HepG2 (cell line): Measurements from ENCODE around the gene CDK18. TPM values are rescaled to one million over a fixed set of nuclear protein-coding genes. Genes with fewer than 3 reads are reported as not detected.

Experiments
- ATAC-seq: fragments of 200-7000 bp; cut with Tn5 transposase; 3 replicates; pipeline ENCODE4 v1.9.1; 2020; ENCODE audit warnings: mild to moderate bottlenecking, moderate library complexity
- BruUV-seq: library from RNA; stranded (reverse); fragments of 400-500 nt; replicated peaks from 2 replicates; lab custom pipeline; 2021; lab: Mats Ljungman, UMichigan
- CTCF ChIA-PET: fragments of 300-600 bp; formaldehyde crosslinking; extraction: SDS; loops from one replicate; lab custom pipeline; 2021; ENCODE audit warnings: low total read pairs, inconsistent platforms, low intra/inter-chr PET ratio; lab: Yijun Ruan, JAX
- POLR2A ChIA-PET: fragments of 350-600 bp; sonication (Branson Sonifier 250); formaldehyde crosslinking; loops from one replicate; lab custom pipeline; 2020; ENCODE audit warnings: antibody characterized with exemption, inconsistent platforms; lab: Yijun Ruan, JAX
- DNase-seq: peaks from one replicate; pipeline ENCODE4 v3.0.0-alpha.2; 2015; ENCODE audit warnings: low spot score
- FAIRE-seq: peaks from 3 replicates; lab custom pipeline; 2011; peaks lifted over from hg19 to GRCh38; lab: Jason Lieb, UNC
- H2AFZ ChIP-seq: one replicate; pipeline ENCODE4 v1.6.1; 2011; ENCODE audit warnings: low read length, inconsistent platforms
- H3K27ac ChIP-seq: fragments of 300-600 bp; 3 replicates; pipeline ENCODE4 v1.8.0; 2011; ENCODE audit warnings: mixed run types, mild to moderate bottlenecking, mixed read lengths, low read length, inconsistent platforms; ENCODE audit not compliant: insufficient read depth; ENCODE audit errors: extremely low read length
- H3K27me3 ChIP-seq, 2 experiments: fragments of 200-600 bp in 1 of 2; 2 replicates in 1 of 2; 3 replicates in 1 of 2; pipeline versions ENCODE4 v1.6.0 to v1.8.0; 2011; ENCODE audit warnings: low read length in 2 of 2, mild to moderate bottlenecking in 2 of 2, moderate library complexity in 2 of 2, inconsistent platforms in 1 of 2; ENCODE audit not compliant: insufficient read depth in 2 of 2, control insufficient read depth in 1 of 2
- H3K36me3 ChIP-seq, 2 experiments: fragments of 200-600 bp in 1 of 2; replicated peaks in 1 of 2; 2 replicates in 1 of 2; 3 replicates in 1 of 2; pipeline versions ENCODE4 v1.5.1 to v1.8.0; 2011; ENCODE audit warnings: low read length in 2 of 2, inconsistent platforms in 1 of 2; ENCODE audit not compliant: insufficient read depth in 2 of 2, control insufficient read depth in 1 of 2
- H3K4me1 ChIP-seq: 2 replicates; pipeline ENCODE4 v1.5.1; 2012; ENCODE audit warnings: low read length, inconsistent platforms; ENCODE audit not compliant: insufficient read depth
- H3K4me2 ChIP-seq: 2 replicates; pipeline ENCODE4 v1.6.0; 2011; ENCODE audit warnings: low read depth, low read length, inconsistent platforms
- H3K4me3 ChIP-seq, 3 experiments: fragments of 200-600 bp in 1 of 3; sonication (generic), shearing (Covaris generic) in 1 of 3; replicated peaks in 1 of 3; 2 replicates each; pipeline ENCODE4 v1.5.1; 2011 to 2016; ENCODE audit warnings: low read length in 3 of 3, inconsistent platforms in 2 of 3, low read depth in 2 of 3, mild to moderate bottlenecking in 2 of 3, control low read depth in 1 of 3, mixed read lengths in 1 of 3; ENCODE audit not compliant: insufficient read depth in 1 of 3
- H3K79me2 ChIP-seq: one replicate; pipeline ENCODE4 v1.6.1; 2011; ENCODE audit warnings: low read length, inconsistent platforms; ENCODE audit not compliant: insufficient read depth
- H3K9ac ChIP-seq: 2 replicates; pipeline ENCODE4 v1.6.0; 2011; ENCODE audit warnings: mild to moderate bottlenecking, low read depth, low read length, inconsistent platforms; ENCODE audit not compliant: insufficient read depth
- H3K9me3 ChIP-seq: 2 replicates; pipeline ENCODE4 v1.5.1; 2012; ENCODE audit warnings: mild to moderate bottlenecking, low read length
- H4K20me1 ChIP-seq: 2 replicates; pipeline ENCODE4 v1.6.0; 2011; ENCODE audit warnings: inconsistent platforms, mild to moderate bottlenecking, low read length, moderate library complexity; ENCODE audit not compliant: insufficient read depth
- ATF7 ChIP-seq, 2 experiments: fragments of 450-650 bp in 1 of 2; sonication (generic) in 1 of 2; formaldehyde crosslinking in 1 of 2; IDR thresholded peaks; 2 replicates each; pipeline versions ENCODE4 v1.4.0 to v1.6.1; 2016 to 2020; ENCODE audit warnings: antibody characterized with exemption in 1 of 2, mild to moderate bottlenecking in 1 of 2, missing genetic modification reagents in 1 of 2
- FOXP4 ChIP-seq: sonication (generic); formaldehyde crosslinking; IDR thresholded peaks from 2 replicates; pipeline ENCODE4 v1.4.0; 2020; ENCODE audit warnings: missing genetic modification reagents
- GTF3A ChIP-seq: sonication (generic); formaldehyde crosslinking; conservative IDR thresholded peaks from 2 replicates; pipeline ENCODE4 v1.4.0; 2020; ENCODE audit warnings: mild to moderate bottlenecking, missing genetic modification reagents
- HMG20A ChIP-seq: IDR thresholded peaks from 2 replicates; pipeline ENCODE4 v1.6.1; 2016; ENCODE audit warnings: borderline replicate concordance
- PHB2 ChIP-seq: fragments of 450-650 bp; IDR thresholded peaks from 2 replicates; pipeline ENCODE4 v1.6.1; 2018; ENCODE audit not compliant: partially characterized antibody
- RAD51 ChIP-seq: fragments of 450-650 bp; IDR thresholded peaks from 2 replicates; pipeline ENCODE4 v1.6.1; 2016; ENCODE audit warnings: borderline replicate concordance
- RARG ChIP-seq: sonication (generic); formaldehyde crosslinking; IDR thresholded peaks from 2 replicates; pipeline ENCODE4 v1.4.0; 2020; ENCODE audit warnings: low read depth, mild to moderate bottlenecking, missing genetic modification reagents
- RBAK ChIP-seq: sonication (generic); formaldehyde crosslinking; IDR thresholded peaks from 2 replicates; pipeline ENCODE4 v1.5.1; 2020; ENCODE audit warnings: mild to moderate bottlenecking, missing genetic modification reagents
- SNRNP70 ChIP-seq: fragments of 200-400 bp; formaldehyde crosslinking; IDR thresholded peaks from 2 replicates; pipeline ENCODE4 v1.6.1; 2017; ENCODE audit warnings: mild to moderate bottlenecking, low read depth, low read length, moderate library complexity
- SYNCRIP ChIP-seq: fragments of 200-400 bp; formaldehyde crosslinking; IDR thresholded peaks from 2 replicates; pipeline ENCODE4 v1.6.1; 2018; ENCODE audit warnings: mild to moderate bottlenecking, low read depth, low read length; ENCODE audit not compliant: insufficient read depth
- ZBTB44 ChIP-seq: sonication (generic); formaldehyde crosslinking; IDR thresholded peaks from 2 replicates; pipeline ENCODE4 v1.4.0; 2020; ENCODE audit warnings: missing genetic modification reagents
- ZNF431 ChIP-seq: sonication (generic); formaldehyde crosslinking; IDR thresholded peaks from 2 replicates; pipeline ENCODE4 v1.9.0; 2022; ENCODE audit warnings: missing genetic modification reagents, low read depth, mild to moderate bottlenecking, borderline replicate concordance
- ZNF550 ChIP-seq: sonication (generic); formaldehyde crosslinking; IDR thresholded peaks from 2 replicates; pipeline ENCODE4 v1.4.0; 2020; ENCODE audit warnings: mild to moderate bottlenecking, missing genetic modification reagents, borderline replicate concordance
- ZNF687 ChIP-seq: sonication (generic); formaldehyde crosslinking; IDR thresholded peaks from 2 replicates; pipeline ENCODE4 v1.5.1; 2020; ENCODE audit warnings: mild to moderate bottlenecking, missing genetic modification reagents, moderate library complexity
- WGBS: methylation state at CpG from one replicate; pipeline ENCODE4 v1.1.6; 2017; ENCODE audit warnings: low lambda C conversion rate; 5-methylcytosine and 5-hydroxymethylcytosine counted together
- in situ Hi-C: cut with HindIII; loops from 2 replicates; pipeline ENCODE4 v1.10.0; 2017; ENCODE audit warnings: low pct_unique_long_range_greater_than_20kb; ENCODE audit not compliant: extremely low pct_ligation_motif_present
- intact Hi-C: fragments of 100-400 bp; cut with micrococcal nuclease; formaldehyde crosslinking; loops from one replicate; pipeline ENCODE4 v1.10.0; 2022; ENCODE audit not compliant: unreplicated experiment
- polyA plus RNA-seq, 8 experiments: library from polyadenylated mRNA; depleted of rRNA in 3 of 8; stranded (reverse) in 7 of 8; unstranded in 1 of 8; fragments of >200 nt; fragmentation: Illumina TruSeq in 4 of 8; extraction: Trizol in 4 of 8; gene quantifications; 2 replicates each; pipeline versions ENCODE4 v1.2.1 to v1.2.3, GENCODE V29; 2011 to 2016; ENCODE audit warnings: low read depth in 4 of 8, missing spikeins in 1 of 8, mixed read lengths in 1 of 8; ENCODE audit not compliant: insufficient read depth in 1 of 8
- total RNA-seq, 5 experiments: library from RNA; depleted of rRNA; stranded (reverse); fragments of >200 nt; fragmentation: Illumina TruSeq; extraction: Trizol; gene quantifications; 2 replicates each; pipeline ENCODE4 v1.2.3, GENCODE V29; 2016; ENCODE audit warnings: low read depth in 1 of 5

CDK18 gene
- total and polyA plus RNA-seq, 2 of the 13 experiments (the other 11 are each of a cell fraction or from before 2014, with no cell fraction given): 6.4 to 38.8 TPM

- intact Hi-C loops (no loop called here), in situ Hi-C loops (loop anchor here (5.0 kb wide), 1 partner anchor 43 kb away; no protein-coding TSS in a partner anchor)
- Histone ChIP-seq H4K20me1 (no peaks in the 10 kb centered on the region), H3K27me3 (peaks cover 15 to 67% of the 10 kb centered on the region in 2 experiments), H3K36me3 (no peaks in the 10 kb centered on the region), H3K9me3 (no peaks in the 10 kb centered on the region), H3K4me2 (no peak overlapping the region), H3K9ac (no peak overlapping the region), H2AFZ (no peak overlapping the region), H3K4me3 (no peak overlapping the region), H3K4me1 (peaks cover 36% of the 10 kb centered on the region), H3K79me2 (no peaks in the 10 kb centered on the region), H3K27ac (no peak overlapping the region)
- ChIA-PET CTCF (no interaction called here), POLR2A (no interaction called here)
- TF ChIP-seq RARG (CRISPR knock-in tag) (no peak), ATF7 (IDR thresholded peaks at IDR 0.05) (no peak), ATF7 (CRISPR knock-in tag; IDR thresholded peaks at IDR 0.05) (no peak), ZBTB44 (CRISPR knock-in tag) (no peak), PHB2 (no peak), GTF3A (no peak), ZNF687 (CRISPR knock-in tag) (no peak), ZNF431 (CRISPR knock-in tag) (no peak), SNRNP70 (no peak), ZNF550 (no peak), FOXP4 (no peak), RAD51 (no peak), RBAK (CRISPR knock-in tag) (no peak), HMG20A (no peak), SYNCRIP (no peak)
- FAIRE-seq: no peak
- BruUV-seq: no TSS peak
- WGBS: 8% methylated on average over 12 of the region's 15 CpGs
- no peak for ATAC-seq
- DNase-seq: no peak
These were observed 75.9 kb downstream of the CDK18 start for GRCh38 chr1:205580140-205580922.
